Suprapubic skin (tissue), 4 donors: ENCODE measurements around the gene MDN1.

Source experiments
- EP300 ChIP-seq: sonication (generic); formaldehyde crosslinking; IDR thresholded peaks from one replicate; pipeline ENCODE4 v1.6.1; 2017; ENCODE audit warnings: antibody characterized with exemption
- POLR2A ChIP-seq, 2 donors: fragments of 450-650 bp; IDR thresholded peaks; one replicate each; pipeline ENCODE4 v1.6.1; 2017; ENCODE audit warnings: antibody characterized with exemption in 2 of 2, mild to moderate bottlenecking in 2 of 2, moderate library complexity in 2 of 2
- POLR2AphosphoS5 ChIP-seq, 3 donors: sonication (generic); formaldehyde crosslinking; IDR thresholded peaks; one replicate each; pipeline ENCODE4 v1.6.1; 2017; ENCODE audit warnings: antibody characterized with exemption in 3 of 3
- TF ChIP-seq, protein P1 (sequence below), 2 donors: fragments of 200-600 bp in 1 of 2; fragments of 450-650 bp in 1 of 2; sonication (generic) in 1 of 2; IDR thresholded peaks; one replicate each; pipeline ENCODE4 v1.5.1; 2016 to 2019; ENCODE audit warnings: antibody characterized with exemption in 2 of 2, mild to moderate bottlenecking in 1 of 2, moderate library complexity in 1 of 2

DNA sequence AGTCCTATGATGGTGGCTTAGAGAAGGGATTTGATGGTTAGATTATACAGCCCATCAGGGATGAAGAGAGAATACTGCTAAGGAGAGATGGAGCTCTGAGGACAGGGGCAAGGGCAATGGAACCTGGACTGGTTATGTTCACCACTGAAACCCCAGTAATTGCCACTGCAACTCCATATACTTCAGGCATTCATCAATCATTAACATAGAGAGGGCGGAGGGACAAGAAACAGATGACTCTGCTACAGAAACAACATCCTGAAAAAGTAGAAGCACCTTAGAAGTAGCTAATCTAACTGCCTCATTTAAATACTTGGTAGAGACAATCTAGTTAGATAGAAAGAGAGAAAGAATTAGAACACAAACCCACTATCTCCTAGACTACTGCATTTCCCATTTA, 89.8 kb downstream of the MDN1 start:
- TF ChIP-seq, protein P1, sequence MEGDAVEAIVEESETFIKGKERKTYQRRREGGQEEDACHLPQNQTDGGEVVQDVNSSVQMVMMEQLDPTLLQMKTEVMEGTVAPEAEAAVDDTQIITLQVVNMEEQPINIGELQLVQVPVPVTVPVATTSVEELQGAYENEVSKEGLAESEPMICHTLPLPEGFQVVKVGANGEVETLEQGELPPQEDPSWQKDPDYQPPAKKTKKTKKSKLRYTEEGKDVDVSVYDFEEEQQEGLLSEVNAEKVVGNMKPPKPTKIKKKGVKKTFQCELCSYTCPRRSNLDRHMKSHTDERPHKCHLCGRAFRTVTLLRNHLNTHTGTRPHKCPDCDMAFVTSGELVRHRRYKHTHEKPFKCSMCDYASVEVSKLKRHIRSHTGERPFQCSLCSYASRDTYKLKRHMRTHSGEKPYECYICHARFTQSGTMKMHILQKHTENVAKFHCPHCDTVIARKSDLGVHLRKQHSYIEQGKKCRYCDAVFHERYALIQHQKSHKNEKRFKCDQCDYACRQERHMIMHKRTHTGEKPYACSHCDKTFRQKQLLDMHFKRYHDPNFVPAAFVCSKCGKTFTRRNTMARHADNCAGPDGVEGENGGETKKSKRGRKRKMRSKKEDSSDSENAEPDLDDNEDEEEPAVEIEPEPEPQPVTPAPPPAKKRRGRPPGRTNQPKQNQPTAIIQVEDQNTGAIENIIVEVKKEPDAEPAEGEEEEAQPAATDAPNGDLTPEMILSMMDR (IDR thresholded peaks at IDR 0.05), result no peak
- TF ChIP-seq POLR2AphosphoS5 (IDR thresholded peaks at IDR 0.05), result no peak
- TF ChIP-seq POLR2A (IDR thresholded peaks at IDR 0.05), result no peak
- no peak for TF ChIP-seq EP300
